Fibroblast of peridontal ligament (primary cell): Measurements from ENCODE around the gene PRDM4.
A peak's percentile ranks its signal among the peaks of the same experiment; 100 is the strongest.

Source experiments
- DNase-seq: peaks from one replicate; pipeline ENCODE4 v3.0.0-alpha.2; 2010; ENCODE audit errors: extremely low read depth

PRDM4 gene

GRCh38 chr12:107760809-107761501, at the start of gene PRDM4:
Gene PRDM4, minus strand, starts transcription at chr12:107761137. Its CDS starts 622 bp downstream, at chr12:107760515.
- DNase-seq: peak; percentile 90

- DNase-seq: no peak
Observed at GRCh38 chr12:107807471-107808150, 46.7 kb upstream of the PRDM4 start.

DNA sequence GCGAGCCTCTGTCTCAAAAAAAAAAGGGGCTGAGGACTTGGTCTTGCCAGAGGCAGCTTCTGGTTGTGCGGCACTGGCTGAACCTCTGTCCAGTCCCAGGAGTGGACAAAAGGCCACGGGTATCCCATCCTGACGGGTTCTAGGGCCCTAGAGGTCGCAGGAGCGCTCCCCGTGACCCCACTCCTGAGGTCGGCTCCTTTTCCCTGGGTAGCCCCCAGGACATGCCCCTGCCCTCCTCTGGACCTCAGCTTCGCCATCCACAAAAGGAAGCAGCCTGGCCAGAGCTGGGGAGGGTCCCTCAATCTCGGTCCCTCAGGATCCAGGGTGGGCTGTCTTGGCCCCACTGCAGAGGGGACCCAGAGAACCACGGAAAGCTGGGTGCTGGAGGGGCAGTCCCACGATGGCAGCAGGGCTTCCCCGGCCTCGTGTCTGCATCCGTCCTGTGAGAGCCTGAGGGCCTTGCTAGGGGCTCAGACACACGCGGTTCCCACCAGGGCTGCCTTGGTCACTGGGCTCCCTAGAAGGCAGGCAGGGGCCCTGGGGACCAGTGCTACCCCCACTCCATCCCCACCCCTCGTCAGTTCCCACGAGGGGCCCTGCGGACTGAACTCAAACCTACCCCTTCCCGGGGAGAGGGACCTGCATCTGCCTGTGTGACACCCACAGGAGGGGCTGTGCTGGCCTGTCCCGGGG, 44.7 kb upstream of the PRDM4 start:
- DNase-seq: no peak

GRCh38 chr12:107803092-107803491, 42.2 kb upstream of the PRDM4 start:
- no peak for DNase-seq

DNA sequence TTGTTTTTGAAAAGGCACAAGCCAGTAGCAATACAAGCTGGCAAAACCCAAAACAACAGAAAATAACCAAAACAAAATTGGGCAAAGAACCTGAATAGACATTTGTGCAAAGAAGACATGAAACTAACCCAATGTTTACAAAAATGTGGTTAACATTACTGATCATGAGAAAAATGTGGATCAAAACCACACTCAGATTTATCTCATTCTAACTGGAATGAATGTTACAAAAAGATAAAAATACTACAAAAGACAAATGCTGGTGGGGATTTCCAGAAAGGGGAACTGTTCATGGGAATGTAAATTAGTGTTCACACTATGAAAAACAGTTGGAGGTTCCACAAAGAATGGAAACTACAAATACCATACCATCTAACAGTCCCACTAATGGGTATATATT, 40.2 kb upstream of the PRDM4 start:
- DNase-seq: peak; percentile 36

DNA sequence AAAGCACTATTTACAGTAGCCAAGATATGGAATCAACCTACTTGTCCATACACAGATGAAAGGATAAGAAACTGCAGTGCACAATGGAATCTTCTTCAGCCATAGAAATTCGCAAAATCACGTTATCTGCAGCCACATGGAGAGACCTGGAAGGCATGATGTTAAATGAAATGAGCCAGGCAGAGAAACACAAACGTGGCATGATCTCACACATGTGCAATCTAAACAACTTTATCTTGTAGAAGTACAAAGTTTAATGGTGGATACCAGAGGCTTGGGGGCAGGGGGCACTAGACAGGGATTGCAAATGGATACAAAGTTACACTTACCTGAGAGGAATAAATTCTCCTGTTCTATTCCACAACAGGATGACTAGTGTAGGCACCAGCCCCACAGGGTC, 37.6 kb upstream of the PRDM4 start:
- no peak for DNase-seq

DNA sequence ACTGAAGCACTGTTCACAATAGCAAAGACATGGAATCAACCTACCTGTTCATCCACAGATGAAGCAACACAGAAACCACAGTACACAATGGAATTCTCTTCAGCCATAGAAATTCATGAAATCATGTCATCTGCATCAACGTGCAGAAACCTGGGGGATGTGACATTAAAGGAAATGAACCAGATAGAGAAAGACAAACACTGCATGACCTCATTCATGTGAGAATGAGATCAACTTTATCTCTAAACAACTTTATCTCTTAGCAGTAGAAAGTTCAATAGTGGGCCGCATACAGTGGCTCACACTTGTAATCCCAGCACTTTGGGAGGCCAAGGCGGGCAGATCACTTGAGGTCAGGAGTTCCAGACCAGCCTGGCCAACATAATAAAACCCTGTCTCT, 33.5 kb upstream of the PRDM4 start:
- DNase-seq: no peak

GRCh38 chr12:107791465-107792089, 30.6 kb upstream of the PRDM4 start:
- DNase-seq: no peak

GRCh38 chr12:107788690-107789458, 27.9 kb upstream of the PRDM4 start:
- DNase-seq: no peak

DNA sequence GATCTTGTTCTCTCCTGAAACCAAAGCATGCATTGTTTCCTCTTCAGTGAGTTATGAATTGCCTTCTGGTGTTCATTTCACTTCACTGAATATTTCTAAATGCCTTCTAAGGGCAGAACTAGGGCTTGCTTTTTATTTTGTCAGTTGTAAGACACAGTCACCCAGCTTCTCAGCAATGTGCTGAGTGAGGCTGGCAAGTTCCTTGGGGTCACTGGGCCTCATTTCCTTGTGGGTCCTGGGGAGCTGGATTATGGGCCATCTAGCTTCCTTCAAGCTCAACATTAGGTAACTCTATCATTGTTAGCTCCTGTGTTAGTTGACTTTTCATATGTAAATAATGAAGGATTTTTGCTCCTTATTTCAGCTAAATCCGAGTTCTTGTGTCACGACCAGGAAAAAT, 27.3 kb upstream of the PRDM4 start:
- no peak for DNase-seq

- no peak for DNase-seq
Observed at GRCh38 chr12:107783406-107784376, 22.8 kb upstream of the PRDM4 start.

- DNase-seq: no peak
Observed at GRCh38 chr12:107782067-107782466, 21.1 kb upstream of the PRDM4 start.

- no peak for DNase-seq
Observed at GRCh38 chr12:107780298-107780697, 19.4 kb upstream of the PRDM4 start.

DNA sequence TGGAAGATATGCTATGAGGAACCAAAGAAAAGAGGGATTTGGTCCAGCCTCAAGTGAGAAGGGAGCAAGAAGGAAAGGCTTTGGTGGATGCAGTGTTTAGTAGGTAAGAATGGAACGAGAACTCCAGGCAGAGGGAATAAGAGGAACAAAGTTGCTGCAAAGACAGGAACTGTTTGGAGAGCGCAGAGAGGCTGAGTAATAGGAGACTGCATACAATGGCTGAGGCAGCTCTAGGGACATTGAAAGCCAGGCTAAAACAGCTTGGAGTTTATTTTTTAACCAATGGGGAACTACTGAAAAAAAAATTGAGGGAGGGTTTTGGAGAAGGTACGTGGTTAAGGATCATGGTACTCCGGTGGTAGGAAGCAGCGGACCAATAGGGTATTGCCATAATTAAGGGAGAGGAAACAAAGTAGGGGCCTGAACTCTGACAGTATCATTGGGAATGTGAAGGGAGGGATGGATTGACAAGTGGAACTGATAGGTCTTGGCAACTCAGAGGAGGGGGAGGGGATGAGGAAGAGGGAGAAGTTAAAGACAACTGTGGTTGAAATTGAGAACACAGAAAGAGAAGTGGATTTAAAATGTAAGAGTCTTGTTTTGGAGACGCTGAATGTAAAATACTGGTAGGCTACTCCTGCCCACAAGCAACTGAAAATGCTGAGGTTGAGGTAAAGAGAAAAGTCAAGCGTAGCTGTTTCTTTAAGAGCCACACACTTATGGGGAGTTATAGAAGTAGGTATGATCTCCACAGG, 18.3 kb upstream of the PRDM4 start:
- no peak for DNase-seq

- DNase-seq: no peak
Observed at GRCh38 chr12:107778383-107779025, 17.6 kb upstream of the PRDM4 start.

DNA sequence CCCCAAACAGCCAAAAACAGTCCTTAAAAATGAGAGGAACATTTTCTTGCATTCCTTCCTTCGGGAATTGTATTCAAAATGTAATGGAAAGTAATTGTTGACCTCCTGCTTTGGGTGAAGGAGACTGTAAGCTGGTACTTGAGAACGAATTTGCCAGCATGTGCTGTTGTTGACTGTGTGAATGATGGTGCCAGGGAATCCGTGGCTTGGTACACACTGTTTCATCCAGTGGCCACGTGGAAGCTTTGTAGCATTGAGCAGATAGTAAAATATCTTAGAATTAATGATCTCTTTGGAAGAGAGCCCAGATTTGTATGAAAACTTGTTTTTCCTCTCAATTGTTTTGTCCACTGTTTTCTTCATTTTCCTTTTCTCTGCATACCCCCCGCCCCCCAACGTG, 15.2 kb upstream of the PRDM4 start:
- no peak for DNase-seq

DNA sequence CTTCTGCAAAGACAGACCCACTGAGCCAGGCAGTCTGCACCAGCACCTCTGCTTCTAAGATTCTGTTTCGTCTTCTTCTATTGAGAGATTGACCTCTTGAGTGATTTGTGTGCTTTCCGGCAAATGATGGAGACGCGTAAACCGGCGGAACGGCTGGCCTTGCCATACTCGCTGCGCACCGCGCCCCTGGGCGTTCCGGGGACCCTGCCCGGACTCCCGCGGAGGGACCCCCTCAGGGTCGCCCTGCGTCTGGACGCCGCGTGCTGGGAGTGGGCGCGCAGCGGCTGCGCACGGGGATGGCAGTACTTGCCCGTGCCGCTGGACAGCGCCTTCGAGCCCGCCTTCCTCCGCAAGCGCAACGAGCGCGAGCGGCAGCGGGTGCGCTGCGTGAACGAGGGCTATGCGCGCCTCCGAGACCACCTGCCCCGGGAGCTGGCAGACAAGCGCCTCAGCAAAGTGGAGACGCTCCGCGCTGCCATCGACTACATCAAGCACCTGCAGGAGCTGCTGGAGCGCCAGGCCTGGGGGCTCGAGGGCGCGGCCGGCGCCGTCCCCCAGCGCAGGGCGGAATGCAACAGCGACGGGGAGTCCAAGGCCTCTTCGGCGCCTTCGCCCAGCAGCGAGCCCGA, 14.3 kb upstream of the PRDM4 start:
- DNase-seq: no peak

DNA sequence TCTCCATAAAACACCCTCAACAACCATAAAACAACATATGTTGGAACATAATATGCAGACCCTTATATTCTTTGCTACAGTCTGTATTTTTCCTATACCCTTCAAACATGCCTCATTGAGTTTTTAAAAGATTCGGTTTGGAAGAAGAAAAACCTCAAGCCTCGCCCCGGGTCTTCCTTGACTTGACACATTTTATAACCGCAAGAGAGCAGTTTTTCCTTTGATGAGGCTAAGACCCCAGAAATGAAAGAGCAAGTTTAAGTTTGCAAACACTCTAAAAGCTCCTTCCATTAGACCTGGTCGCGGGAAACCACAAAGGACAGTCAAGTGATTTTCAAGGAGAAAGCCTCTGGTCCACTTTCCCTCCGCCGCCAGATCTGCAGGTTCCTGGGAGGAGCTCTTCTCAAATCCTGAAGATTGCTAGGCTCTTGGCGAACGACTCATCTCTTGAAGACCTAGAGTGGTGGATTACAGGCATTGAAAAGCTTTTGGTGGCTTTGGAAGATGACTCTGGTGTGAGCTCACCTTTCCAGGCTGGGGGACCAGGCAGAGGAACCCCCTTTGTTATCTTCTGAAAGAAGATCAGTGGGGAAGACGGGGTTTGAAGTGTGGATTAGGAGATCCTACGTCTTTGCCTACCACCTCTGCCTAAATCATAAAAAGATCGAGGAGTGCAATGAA, 13.6 kb upstream of the PRDM4 start, which contains the start of gene ASCL4:
TSS of gene ASCL4 (plus strand) at position 356 of the 681 bp plus-strand sequence. CDS start 515 bp downstream, outside the sequence.
- DNase-seq: no peak
